Endothelial cell of umbilical vein (primary cell): Measurements from ENCODE around the gene CCDC60. TPM values are rescaled to one million over a fixed set of nuclear protein-coding genes. Genes with fewer than 3 reads are reported as not detected.
A peak's percentile ranks its signal among the peaks of the same experiment; 100 is the strongest.

Experiments used
- Bru-seq: library from RNA; stranded (reverse); fragments of 400-500 nt; gene quantifications from one replicate; lab custom pipeline; 2021; lab: Mats Ljungman, UMichigan
- BruChase-seq, 2 experiments: library from RNA; stranded (reverse); fragments of 400-500 nt; gene quantifications; one replicate each; lab custom pipeline; 2021; lab: Mats Ljungman, UMichigan
- BruUV-seq: library from RNA; stranded (reverse); fragments of 400-500 nt; replicated peaks from 2 replicates; lab custom pipeline; 2021; lab: Mats Ljungman, UMichigan
- CTCF ChIA-PET: fragments of 300-600, 350-600 bp; sonication (Branson Sonifier 250); formaldehyde crosslinking; loops from one replicate; lab custom pipeline; 2021; ENCODE audit warnings: antibody characterized with exemption, inconsistent platforms; lab: Charles Lee
- POLR2A ChIA-PET: fragments of 300-600, 350-600 bp; sonication (Branson Sonifier 250); formaldehyde crosslinking; loops from one replicate; lab custom pipeline; 2021; ENCODE audit warnings: antibody characterized with exemption, inconsistent platforms; lab: Charles Lee
- DNase-seq: peaks from one replicate; pipeline ENCODE4 v3.0.0-alpha.2; 2011; ENCODE audit warnings: low read depth, low spot score
- FAIRE-seq: peaks from 2 replicates; lab custom pipeline; 2011; peaks lifted over from hg19 to GRCh38; lab: Jason Lieb, UNC
- H2AFZ ChIP-seq: 2 replicates; pipeline ENCODE4 v1.6.0; 2012; ENCODE audit warnings: low read depth, low read length, control low read depth, inconsistent platforms
- H3K27ac ChIP-seq: 2 replicates; pipeline ENCODE4 v1.5.1; 2011; ENCODE audit warnings: low read depth, mild to moderate bottlenecking, control low read depth, low read length, moderate library complexity; ENCODE audit not compliant: insufficient read depth
- H3K27me3 ChIP-seq, 2 experiments: 2 replicates each; pipeline versions ENCODE4 v1.6.0 to v1.6.1; 2011; ENCODE audit warnings: low read length in 2 of 2, mixed read lengths in 1 of 2; ENCODE audit not compliant: control insufficient read depth in 2 of 2, insufficient read depth in 2 of 2
- H3K36me3 ChIP-seq, 2 experiments: 2 replicates in 1 of 2; 3 replicates in 1 of 2; pipeline ENCODE4 v1.5.1; 2011; ENCODE audit warnings: low read length in 2 of 2, mild to moderate bottlenecking in 1 of 2, moderate library complexity in 1 of 2; ENCODE audit not compliant: control insufficient read depth in 2 of 2, insufficient read depth in 2 of 2; ENCODE audit errors: extremely low read depth in 1 of 2
- H3K4me1 ChIP-seq: 3 replicates; pipeline ENCODE4 v1.5.1; 2011; ENCODE audit warnings: mild to moderate bottlenecking, low read length; ENCODE audit not compliant: control insufficient read depth, insufficient read depth; ENCODE audit errors: extremely low read depth
- H3K4me2 ChIP-seq: 2 replicates; pipeline ENCODE4 v1.6.1; 2011; ENCODE audit warnings: low read length, control low read depth, mixed read lengths; ENCODE audit not compliant: insufficient read depth
- H3K4me3 ChIP-seq, 3 experiments: fragments of 200-600 bp in 1 of 3; sonication (generic), shearing (Covaris generic) in 1 of 3; replicated peaks in 1 of 3; 2 replicates each; pipeline ENCODE4 v1.5.1; 2011 to 2016; ENCODE audit warnings: control low read depth in 3 of 3, low read length in 3 of 3, mild to moderate bottlenecking in 2 of 3, inconsistent platforms in 1 of 3, low read depth in 1 of 3, moderate library complexity in 1 of 3; ENCODE audit not compliant: insufficient read depth in 1 of 3
- H3K79me2 ChIP-seq: 2 replicates; pipeline ENCODE4 v1.6.0; 2012; ENCODE audit warnings: low read length, inconsistent platforms; ENCODE audit not compliant: control insufficient read depth, insufficient read depth
- H3K9ac ChIP-seq: replicated peaks from 2 replicates; pipeline ENCODE3; 2011; ENCODE audit warnings: low read length, control low read depth; ENCODE audit not compliant: insufficient read depth; ENCODE audit errors: extremely low read depth
- H3K9me1 ChIP-seq: replicated peaks from 3 replicates; pipeline ENCODE4 v1.6.0; 2011; ENCODE audit warnings: mild to moderate bottlenecking, low read length; ENCODE audit not compliant: control insufficient read depth, insufficient read depth; ENCODE audit errors: extremely low read depth
- H3K9me3 ChIP-seq: replicated peaks from 2 replicates; pipeline ENCODE4 v1.5.1; 2012; ENCODE audit warnings: low read length, inconsistent platforms; ENCODE audit not compliant: control insufficient read depth, insufficient read depth
- H4K20me1 ChIP-seq: replicated peaks from 2 replicates; pipeline ENCODE3; 2011; ENCODE audit warnings: mild to moderate bottlenecking, low read length; ENCODE audit not compliant: control insufficient read depth, insufficient read depth; ENCODE audit errors: extremely low read depth
- CTCF ChIP-seq, 2 donors: IDR thresholded peaks; 1 replicate in 1 of 2; 2 replicates in 1 of 2; pipeline ENCODE4 v1.5.1; 2011; ENCODE audit warnings: low read length in 2 of 2, mild to moderate bottlenecking in 2 of 2, moderate library complexity in 2 of 2, control low read depth in 1 of 2, inconsistent platforms in 1 of 2, low read depth in 1 of 2; ENCODE audit not compliant: insufficient read depth in 1 of 2; ENCODE audit errors: extremely low read depth in 1 of 2
- EZH2 ChIP-seq: IDR thresholded peaks from 2 replicates; pipeline ENCODE4 v1.6.1; 2012; ENCODE audit warnings: borderline replicate concordance, low read depth, mild to moderate bottlenecking, moderate library complexity, low read length, inconsistent platforms; ENCODE audit not compliant: severe bottlenecking
- FOS ChIP-seq: IDR thresholded peaks from 2 replicates; pipeline ENCODE4 v1.6.1; 2011; ENCODE audit warnings: mild to moderate bottlenecking, low read length, moderate library complexity, borderline replicate concordance; ENCODE audit not compliant: insufficient read depth
- GATA2 ChIP-seq: IDR thresholded peaks from 2 replicates; pipeline ENCODE4 v1.7.0; 2011; ENCODE audit warnings: low read depth, mild to moderate bottlenecking, moderate library complexity, mixed read lengths, low read length; ENCODE audit not compliant: insufficient read length, insufficient read depth
- JUN ChIP-seq: IDR thresholded peaks from 2 replicates; pipeline ENCODE4 v1.6.1; 2011; ENCODE audit warnings: borderline replicate concordance, low read depth; ENCODE audit not compliant: insufficient read length, insufficient read depth
- MAX ChIP-seq: IDR thresholded peaks from 2 replicates; pipeline ENCODE4 v1.6.1; 2011; ENCODE audit not compliant: insufficient read depth, insufficient read length
- MYC ChIP-seq: IDR thresholded peaks from one replicate; pipeline ENCODE4 v1.6.1; 2011; ENCODE audit warnings: mild to moderate bottlenecking, low read depth, low read length
- POLR2A ChIP-seq: IDR thresholded peaks from 2 replicates; pipeline ENCODE4 v1.6.1; 2012; ENCODE audit warnings: low read depth, mild to moderate bottlenecking, control low read depth, low read length
- POLR2AphosphoS5 ChIP-seq: IDR thresholded peaks from 2 replicates; pipeline ENCODE4 v1.6.1; 2012; ENCODE audit warnings: low read depth, mild to moderate bottlenecking, control low read depth, low read length, moderate library complexity; ENCODE audit not compliant: insufficient read depth
- dilution Hi-C: fragments of 300-500 bp; cut with MboI; formaldehyde crosslinking; loops from one replicate; pipeline ENCODE4 v1.15.0; 2019; ENCODE audit warnings: low sequenced_read_pairs; ENCODE audit not compliant: extremely low pct_ligation_motif_present
- intact Hi-C: fragments of 100-400 bp; cut with micrococcal nuclease; formaldehyde crosslinking; loops from one replicate; pipeline ENCODE4 v1.10.0; 2022
- long read RNA-seq: library from polyadenylated mRNA; stranded (forward); transcript quantifications from one replicate; pipeline ENCODE4 v2.0.0, GENCODE V29; 2021
- polyA minus RNA-seq, 3 experiments: library from RNA; depleted of rRNA, polyadenylated mRNA; stranded (reverse); fragments of >200 nt; gene quantifications; 1 replicate in 1 of 3; 2 replicates in 2 of 3; pipeline ENCODE4 v1.2.3, GENCODE V29; 2011
- polyA plus RNA-seq, 4 experiments: library from polyadenylated mRNA; depleted of rRNA in 3 of 4; stranded (reverse) in 3 of 4; unstranded in 1 of 4; fragments of >200 nt; gene quantifications; 2 replicates each; pipeline versions ENCODE4 v1.2.1 to v1.2.3, GENCODE V29; 2011 to 2012; ENCODE audit warnings: missing spikeins in 1 of 4
- total RNA-seq: library from RNA; stranded (reverse); gene quantifications from 2 replicates; pipeline ENCODE4 v1.2.3, GENCODE V29; 2021

CCDC60 gene, protein sequence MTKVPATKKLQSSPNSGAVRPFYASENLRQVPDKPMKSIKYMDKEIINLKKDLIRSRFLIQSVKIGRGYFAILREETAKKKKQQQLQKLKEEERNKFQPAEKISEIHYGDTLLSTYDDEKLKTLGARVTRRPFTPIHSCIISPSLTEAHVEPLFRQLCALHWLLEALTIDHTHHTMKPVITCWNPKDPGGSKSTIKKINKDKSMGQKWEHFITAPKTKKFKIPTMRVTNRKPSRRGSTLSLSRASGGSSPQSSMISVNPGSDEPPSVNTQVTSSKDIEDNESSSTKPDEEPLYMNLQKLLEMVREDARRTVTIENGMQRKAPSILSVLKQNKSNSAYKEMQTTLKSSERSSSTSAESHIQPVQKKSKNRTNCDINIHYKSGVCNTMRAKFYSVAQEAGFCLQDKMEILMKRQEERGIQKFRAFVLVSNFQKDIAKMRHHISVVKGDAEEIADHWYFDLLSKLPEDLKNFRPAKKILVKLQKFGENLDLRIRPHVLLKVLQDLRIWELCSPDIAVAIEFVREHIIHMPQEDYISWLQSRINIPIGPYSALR
- total RNA-seq (not detected in 2 replicates), polyA plus RNA-seq (not detected in 2 replicates), polyA minus RNA-seq (not detected in 2 replicates), Bru-seq, nascent RNA (percentile 2 among the genes with signal in this experiment), BruChase-seq, experiment 1, labeled RNA remaining after a 6-hour chase (percentile 2 among the genes with signal in this experiment), BruChase-seq, experiment 2, labeled RNA remaining after a 2-hour chase (not detected)
- polyA plus RNA-seq (2011; cell fraction: cytosol; rRNA removed), result not detected in 2 replicates
- not detected in 2 replicates for polyA plus RNA-seq (2011; cell fraction: nucleus; rRNA removed)
- not detected in 2 replicates for polyA plus RNA-seq (2012)
- not detected for polyA minus RNA-seq (2011; cell fraction: cytosol; rRNA and poly(A)+ RNA removed)
- polyA minus RNA-seq (2011; cell fraction: nucleus; rRNA and poly(A)+ RNA removed), result not detected in 2 replicates
- long read RNA-seq, partial matches to known transcripts, result 0 of 1 reads
- long read RNA-seq, other reads (novel, unspliced or antisense), result 1 of 1 reads

- no peak within 1 kb of the TSS for H3K4me2 ChIP-seq
- H3K4me1 ChIP-seq, result no peaks in the 10 kb centered on the region
- dilution Hi-C loops (no loop called here), intact Hi-C loops (no loop called here)
- no peaks in the 10 kb centered on the region for H3K36me3 ChIP-seq
- no peaks in the 10 kb centered on the region for H3K79me2 ChIP-seq
- CTCF ChIA-PET, result no interaction called here
- no peak within 1 kb of the TSS for H2AFZ ChIP-seq
- H3K9me3 ChIP-seq, result no peaks in the 10 kb centered on the region
- no peaks in the 10 kb centered on the region for H4K20me1 ChIP-seq
- FAIRE-seq (no peak), DNase-seq (no peak)
- H3K27me3 ChIP-seq, result no peaks in the 10 kb centered on the region
- H3K9me1 ChIP-seq, result no peaks in the 10 kb centered on the region
- no peak within 1 kb of the TSS for H3K27ac ChIP-seq
- no peak within 1 kb of the TSS for H3K4me3 ChIP-seq
- no peak within 1 kb of the TSS for H3K9ac ChIP-seq
- no peak for TF ChIP-seq POLR2AphosphoS5
- TF ChIP-seq EZH2, result no peak
- TF ChIP-seq POLR2A, result no peak
- TF ChIP-seq CTCF (IDR thresholded peaks at IDR 0.05; ENCODE audit: extremely low read depth in 1 of 2, insufficient read depth in 1 of 2, low read depth in 1 of 2, low read length in 2 of 2), result no peak
- TF ChIP-seq MAX, result no peak
- no peak for TF ChIP-seq JUN
- no peak for TF ChIP-seq MYC
- TF ChIP-seq GATA2, result no peak
- TF ChIP-seq FOS, result no peak
- POLR2A ChIA-PET, result no interaction called here
- no TSS peak for BruUV-seq
These were observed at the start of gene CCDC60 for GRCh38 chr12:119334430-119335170. Gene CCDC60, plus strand, starts transcription at chr12:119334729. Its CDS starts 448 bp downstream, at chr12:119335177.
